HG02943 (cell line): ENCODE measurements around the gene LRMDA.

ENCODE experiments used
- ATAC-seq: cut with Tn5 transposase; IDR thresholded peaks from one replicate; pipeline ENCODE4 v1.9.1; 2021; ENCODE audit warnings: mild to moderate bottlenecking, low read depth, moderate library complexity; ENCODE audit not compliant: unreplicated experiment

The LRMDA gene

GRCh38 chr10:75528392-75528791 is 97.0 kb downstream of the LRMDA start:
- no peak for ATAC-seq

GRCh38 chr10:75530299-75530698 is 98.9 kb downstream of the LRMDA start:
- ATAC-seq: no peak

- ATAC-seq: no peak
Observed at GRCh38 chr10:75531571-75532031, 100.2 kb downstream of the LRMDA start.

GRCh38 chr10:75532253-75532924 is 101.0 kb downstream of the LRMDA start:
- ATAC-seq: no peak

- ATAC-seq: no peak
Observed at GRCh38 chr10:75538144-75538543, 106.7 kb downstream of the LRMDA start.

- ATAC-seq: no peak
Observed at GRCh38 chr10:75538765-75539164, 107.3 kb downstream of the LRMDA start.

- ATAC-seq: no peak
Observed at GRCh38 chr10:75540357-75540966, 109.0 kb downstream of the LRMDA start.

- ATAC-seq: no peak
Observed at GRCh38 chr10:75540981-75541380, 109.6 kb downstream of the LRMDA start.

- ATAC-seq: no peak
Observed at GRCh38 chr10:75541411-75541810, 110.0 kb downstream of the LRMDA start.

GRCh38 chr10:75542084-75542483 is 110.7 kb downstream of the LRMDA start:
- ATAC-seq: no peak

- ATAC-seq: no peak
Observed at GRCh38 chr10:75542906-75543305, 111.5 kb downstream of the LRMDA start.

GRCh38 chr10:75544386-75544785 is 113.0 kb downstream of the LRMDA start:
- ATAC-seq: no peak

- no peak for ATAC-seq
Observed at GRCh38 chr10:75544993-75545706, 113.7 kb downstream of the LRMDA start.

GRCh38 chr10:75546004-75546403 is 114.6 kb downstream of the LRMDA start:
- no peak for ATAC-seq

- no peak for ATAC-seq
Observed at GRCh38 chr10:75547391-75548298, 116.2 kb downstream of the LRMDA start.

GRCh38 chr10:75548356-75548755 is 116.9 kb downstream of the LRMDA start:
- no peak for ATAC-seq

- no peak for ATAC-seq
Observed at GRCh38 chr10:75550191-75550590, 118.8 kb downstream of the LRMDA start.

GRCh38 chr10:75552171-75552570 is 120.7 kb downstream of the LRMDA start:
- ATAC-seq: no peak

GRCh38 chr10:75553550-75553949 is 122.1 kb downstream of the LRMDA start:
- no peak for ATAC-seq

GRCh38 chr10:75555323-75555722 is 123.9 kb downstream of the LRMDA start:
- no peak for ATAC-seq

GRCh38 chr10:75556320-75556719 is 124.9 kb downstream of the LRMDA start:
- ATAC-seq: no peak
